Dedifferentiated amniotic fluid mesenchymal stem cell (primary cell): ENCODE measurements around the gene ATP10B.

Experiments used
- DNase-seq: peaks from one replicate; pipeline ENCODE4 v3.0.0-alpha.2; 2016; ENCODE audit errors: extremely low spot score

Gene ATP10B

GRCh38 chr5:160513485-160513884 lies 338.5 kb downstream of the ATP10B start:
- no peak for DNase-seq
